ENCODE results near the gene PRSS2.

The PRSS2 gene

DNA sequence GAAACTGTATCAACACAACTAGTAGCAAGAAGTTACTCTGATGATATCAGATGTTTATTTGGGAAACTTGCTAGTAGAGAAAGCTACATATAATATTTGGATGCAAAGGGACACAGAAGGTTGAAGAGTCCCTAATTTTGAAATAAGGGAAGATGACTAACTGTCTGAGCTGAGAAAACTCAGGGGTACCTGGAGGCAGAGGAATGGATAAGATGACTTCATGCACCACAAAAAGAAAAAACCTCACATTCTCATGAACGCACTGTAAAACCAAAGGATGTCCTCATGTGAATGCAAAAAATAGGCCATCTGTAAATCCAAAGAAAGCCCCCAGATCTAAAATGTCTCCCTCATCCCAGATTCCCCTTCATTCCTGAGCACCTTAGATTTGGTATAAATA is 29.3 kb downstream of the PRSS2 start:
- no peak for DNase-seq (ENCODE audit: low read depth in 3 of 3, low spot score in 1 of 3)

DNA sequence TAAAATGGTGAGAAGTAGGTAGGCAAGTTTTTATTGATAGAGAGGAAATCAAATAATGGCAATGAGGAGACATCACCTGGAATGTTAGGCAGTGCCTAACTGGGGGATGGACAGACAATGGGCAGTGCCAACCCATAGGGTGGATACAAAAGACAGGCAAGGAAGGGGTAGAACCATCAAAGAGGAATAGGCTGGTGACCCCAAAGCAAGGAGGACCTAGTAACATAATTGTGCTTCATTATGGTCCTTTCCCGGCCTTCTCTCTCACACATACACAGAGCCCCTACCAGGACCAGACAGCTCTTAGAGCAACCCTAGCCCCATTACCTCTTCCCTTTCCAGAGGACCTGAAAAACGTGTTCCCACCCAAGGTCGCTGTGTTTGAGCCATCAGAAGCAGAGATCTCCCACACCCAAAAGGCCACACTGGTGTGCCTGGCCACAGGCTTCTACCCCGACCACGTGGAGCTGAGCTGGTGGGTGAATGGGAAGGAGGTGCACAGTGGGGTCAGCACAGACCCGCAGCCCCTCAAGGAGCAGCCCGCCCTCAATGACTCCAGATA is 30.0 kb downstream of the PRSS2 start:
- DNase-seq (ENCODE audit: low read depth in 3 of 3, low spot score in 1 of 3), result no peak

DNA sequence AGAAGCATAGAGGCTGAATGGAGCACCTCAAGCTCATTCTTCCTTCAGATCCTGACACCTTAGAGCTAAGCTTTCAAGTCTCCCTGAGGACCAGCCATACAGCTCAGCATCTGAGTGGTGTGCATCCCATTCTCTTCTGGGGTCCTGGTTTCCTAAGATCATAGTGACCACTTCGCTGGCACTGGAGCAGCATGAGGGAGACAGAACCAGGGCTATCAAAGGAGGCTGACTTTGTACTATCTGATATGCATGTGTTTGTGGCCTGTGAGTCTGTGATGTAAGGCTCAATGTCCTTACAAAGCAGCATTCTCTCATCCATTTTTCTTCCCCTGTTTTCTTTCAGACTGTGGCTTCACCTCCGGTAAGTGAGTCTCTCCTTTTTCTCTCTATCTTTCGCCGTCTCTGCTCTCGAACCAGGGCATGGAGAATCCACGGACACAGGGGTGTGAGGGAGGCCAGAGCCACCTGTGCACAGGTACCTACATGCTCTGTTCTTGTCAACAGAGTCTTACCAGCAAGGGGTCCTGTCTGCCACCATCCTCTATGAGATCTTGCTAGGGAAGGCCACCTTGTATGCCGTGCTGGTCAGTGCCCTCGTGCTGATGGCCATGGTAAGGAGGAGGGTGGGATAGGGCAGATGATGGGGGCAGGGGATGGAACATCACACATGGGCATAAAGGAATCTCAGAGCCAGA is 31.0 kb downstream of the PRSS2 start:
- DNase-seq (ENCODE audit: low read depth in 3 of 3, low spot score in 1 of 3), result no peak

DNA sequence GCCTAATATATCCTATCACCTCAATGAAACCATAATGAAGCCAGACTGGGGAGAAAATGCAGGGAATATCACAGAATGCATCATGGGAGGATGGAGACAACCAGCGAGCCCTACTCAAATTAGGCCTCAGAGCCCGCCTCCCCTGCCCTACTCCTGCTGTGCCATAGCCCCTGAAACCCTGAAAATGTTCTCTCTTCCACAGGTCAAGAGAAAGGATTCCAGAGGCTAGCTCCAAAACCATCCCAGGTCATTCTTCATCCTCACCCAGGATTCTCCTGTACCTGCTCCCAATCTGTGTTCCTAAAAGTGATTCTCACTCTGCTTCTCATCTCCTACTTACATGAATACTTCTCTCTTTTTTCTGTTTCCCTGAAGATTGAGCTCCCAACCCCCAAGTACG is 31.5 kb downstream of the PRSS2 start:
- DNase-seq (ENCODE audit: low read depth in 3 of 3, low spot score in 1 of 3), result no peak

DNA sequence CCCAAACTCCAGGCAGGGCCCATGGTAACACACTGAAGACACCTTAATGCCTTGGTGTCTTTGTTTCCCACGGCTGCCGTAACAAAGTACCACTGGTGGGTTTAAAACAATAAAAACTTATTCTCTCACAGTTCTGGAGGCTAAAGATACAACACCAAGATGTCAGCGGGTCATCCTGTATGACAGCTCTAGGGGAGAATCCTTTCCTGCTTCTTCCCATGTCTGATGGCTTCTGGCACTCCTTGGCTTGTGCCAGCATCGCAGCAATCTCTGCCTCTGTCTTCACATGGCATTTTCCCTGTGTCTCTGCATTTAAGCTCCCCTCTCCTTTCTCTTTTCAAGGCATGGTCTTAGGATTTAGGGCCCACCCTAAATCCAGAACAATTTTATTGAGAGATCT is 33.1 kb downstream of the PRSS2 start:
- no peak for DNase-seq (ENCODE audit: low read depth in 3 of 3, low spot score in 1 of 3)

DNA sequence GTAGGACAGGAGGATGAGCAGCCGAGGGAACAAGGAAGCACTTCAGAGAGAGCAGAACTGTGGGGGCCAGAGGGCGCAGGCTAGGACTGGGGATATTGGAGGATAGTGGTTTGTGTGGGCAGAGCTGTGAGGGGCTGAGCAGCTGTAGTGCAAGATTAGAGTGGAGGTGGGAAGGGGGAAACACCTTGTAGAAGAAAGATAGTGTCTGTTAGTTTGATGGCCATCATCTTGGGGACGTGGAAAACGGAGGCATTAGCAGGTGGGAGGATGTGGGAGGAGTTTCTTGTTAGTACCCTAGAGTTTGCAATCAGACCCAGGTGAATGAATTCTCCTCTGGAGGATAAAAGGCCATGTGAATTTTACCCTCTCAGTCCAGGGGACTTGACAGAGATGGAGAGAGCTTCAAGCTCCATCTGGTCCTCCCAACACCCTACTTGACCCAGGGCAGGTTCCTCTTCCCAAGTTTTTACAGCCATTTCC is 34.0 kb downstream of the PRSS2 start:
- no peak for DNase-seq (ENCODE audit: low read depth in 3 of 3, low spot score in 1 of 3)

DNA sequence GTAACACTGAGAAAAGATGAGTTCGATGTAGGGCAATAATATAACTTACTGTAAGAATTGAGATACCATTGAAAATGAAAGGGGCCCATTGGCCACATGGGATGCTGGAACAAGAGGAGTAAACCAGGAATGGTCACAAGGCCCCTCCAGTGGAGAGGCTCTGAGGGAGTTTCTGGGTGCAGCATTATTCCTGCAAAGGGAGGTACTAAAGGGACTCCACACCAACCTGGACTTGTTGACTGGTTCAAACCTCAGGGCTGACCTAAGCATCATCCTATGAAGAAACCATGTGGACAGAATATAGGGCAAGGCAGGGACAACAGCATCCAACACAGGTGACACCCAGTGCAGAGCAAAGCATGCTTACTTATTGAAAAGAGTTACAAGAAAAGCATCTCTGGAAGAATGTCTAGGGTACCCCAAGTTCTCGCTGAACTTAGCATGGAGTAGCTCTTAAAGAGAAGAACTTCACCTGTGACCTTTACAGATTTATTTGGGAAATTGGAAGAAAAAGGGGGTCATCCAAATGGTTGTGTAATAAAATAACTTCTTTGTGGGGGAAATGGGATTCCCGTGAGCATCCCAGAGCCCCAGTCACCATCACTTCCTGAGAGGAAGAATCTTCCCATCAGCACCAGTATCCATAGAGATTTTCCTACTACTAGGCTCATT is 34.7 kb downstream of the PRSS2 start:
- no peak for DNase-seq (ENCODE audit: low read depth in 3 of 3, low spot score in 1 of 3)

DNA sequence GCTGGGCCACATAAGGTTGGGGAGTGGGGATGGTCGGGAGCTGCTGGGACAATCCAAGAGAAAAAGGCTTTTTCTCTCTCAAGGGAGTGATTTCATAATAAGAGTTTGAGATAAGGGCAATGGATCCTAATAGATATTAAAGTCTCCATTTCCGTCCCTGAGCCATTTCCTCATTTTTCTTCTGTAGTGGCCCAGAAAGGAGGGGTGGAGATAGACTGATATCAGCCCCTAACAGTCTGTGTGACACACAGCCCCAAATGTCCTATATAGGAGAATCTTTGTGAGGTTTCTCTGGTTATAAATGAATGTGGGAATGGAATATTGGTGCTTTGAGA is 35.2 kb downstream of the PRSS2 start:
- no peak for DNase-seq (ENCODE audit: low read depth in 3 of 3, low spot score in 1 of 3)

DNA sequence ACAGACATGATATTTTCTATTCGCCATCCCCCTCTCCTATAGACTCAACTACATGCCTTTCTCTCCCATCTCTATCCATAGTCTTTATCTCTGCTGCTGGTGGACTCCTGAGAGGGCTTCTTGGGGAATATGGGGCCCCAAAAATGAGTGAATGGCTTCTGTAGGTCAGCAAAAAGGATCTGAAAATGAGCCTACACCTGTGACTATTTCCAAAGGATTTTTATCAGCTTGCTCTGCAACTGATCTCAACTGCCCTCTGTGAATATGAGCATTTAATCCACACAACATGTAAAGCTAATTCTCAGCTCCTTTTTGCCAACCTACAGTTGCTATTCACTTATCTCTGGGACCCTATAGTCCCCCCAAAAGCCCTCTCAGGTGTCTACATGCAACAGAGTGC is 36.2 kb downstream of the PRSS2 start:
- no peak for DNase-seq (ENCODE audit: low read depth in 3 of 3, low spot score in 1 of 3)

DNA sequence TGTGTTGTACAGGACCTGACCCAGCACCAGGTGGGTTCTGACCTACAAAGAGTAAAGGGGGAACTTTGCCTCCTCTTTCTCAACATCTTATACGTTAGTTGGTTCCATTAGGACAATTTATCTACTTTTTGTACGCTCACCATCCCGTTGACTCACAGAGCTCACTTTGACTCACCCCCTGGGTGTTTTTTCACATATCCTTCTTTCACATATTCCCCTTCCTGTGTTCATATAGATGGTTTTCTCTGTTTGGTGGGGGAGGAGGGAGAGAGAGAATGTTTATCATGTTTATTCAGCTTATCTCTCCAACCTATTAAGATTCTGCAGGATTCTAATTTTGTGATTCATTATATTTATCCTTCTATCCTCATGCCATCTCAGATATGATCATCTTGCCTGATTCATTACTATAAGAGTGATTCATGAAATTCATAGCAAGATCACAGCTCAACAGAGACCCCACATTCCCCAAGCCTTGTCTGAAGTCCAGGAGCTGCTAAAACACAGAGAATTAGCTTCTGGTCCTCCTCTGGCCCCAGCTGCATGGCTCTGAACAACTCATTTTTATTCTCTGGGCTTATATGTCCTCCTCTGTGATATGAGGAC is 37.2 kb downstream of the PRSS2 start:
- no peak for DNase-seq (ENCODE audit: low read depth in 3 of 3, low spot score in 1 of 3)

DNA sequence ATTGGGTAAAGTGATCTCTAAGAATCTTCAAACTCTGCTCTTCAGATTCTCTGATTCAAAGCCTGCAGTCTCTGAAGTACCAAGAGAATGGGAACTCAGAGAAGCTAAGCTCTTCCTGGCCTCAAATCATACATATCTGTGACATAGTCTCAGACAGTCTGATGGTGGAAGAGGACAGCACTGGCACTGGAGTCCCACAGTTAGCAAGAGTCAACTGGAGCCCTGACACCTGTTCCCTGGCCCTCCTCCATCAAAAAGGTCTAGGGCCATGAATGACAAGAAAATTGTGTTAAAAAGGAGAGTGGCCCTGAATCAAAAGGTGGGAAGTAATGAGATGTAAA is 37.7 kb downstream of the PRSS2 start:
- no peak for DNase-seq (ENCODE audit: low read depth in 3 of 3, low spot score in 1 of 3)

DNA sequence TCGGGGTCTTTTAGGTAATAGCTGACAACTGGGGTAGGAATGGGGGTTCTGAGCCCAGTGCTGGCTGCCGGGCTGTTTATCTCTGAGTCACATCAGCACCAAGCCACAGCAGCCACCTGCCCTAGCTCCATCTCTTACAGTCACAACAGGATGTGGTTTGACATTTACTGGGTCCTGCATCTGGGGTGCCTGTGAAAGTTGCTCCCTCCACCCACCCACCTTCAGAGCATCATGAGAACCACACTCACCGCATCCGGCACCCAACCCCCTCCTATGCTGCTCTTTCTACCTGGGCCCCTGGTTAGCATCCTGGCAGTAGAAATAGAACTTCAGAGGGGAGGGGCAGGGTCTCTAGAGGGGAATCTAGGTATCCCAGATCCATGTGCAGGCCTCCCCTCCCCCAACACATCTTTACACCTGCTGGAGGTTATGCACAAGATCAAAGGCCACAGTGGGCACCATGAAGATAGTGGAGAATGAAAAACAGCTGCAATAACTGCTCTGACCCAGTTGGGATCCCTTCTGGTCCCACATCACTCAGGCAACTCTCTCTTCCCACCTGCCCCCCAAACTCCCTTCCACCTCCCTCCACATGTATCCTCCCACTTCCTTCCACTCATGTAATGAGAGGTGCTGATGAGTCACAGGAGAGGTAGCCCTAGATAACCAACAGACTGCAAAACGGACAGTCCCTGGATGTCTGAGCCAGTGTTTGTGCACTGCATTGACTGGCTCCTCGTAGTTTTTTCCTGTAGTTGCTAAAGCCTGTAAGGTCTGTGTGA is 38.2 kb downstream of the PRSS2 start:
- peak; percentile 80 to 92 (median 89) for DNase-seq (ENCODE audit: low read depth in 3 of 3, low spot score in 1 of 3)

DNA sequence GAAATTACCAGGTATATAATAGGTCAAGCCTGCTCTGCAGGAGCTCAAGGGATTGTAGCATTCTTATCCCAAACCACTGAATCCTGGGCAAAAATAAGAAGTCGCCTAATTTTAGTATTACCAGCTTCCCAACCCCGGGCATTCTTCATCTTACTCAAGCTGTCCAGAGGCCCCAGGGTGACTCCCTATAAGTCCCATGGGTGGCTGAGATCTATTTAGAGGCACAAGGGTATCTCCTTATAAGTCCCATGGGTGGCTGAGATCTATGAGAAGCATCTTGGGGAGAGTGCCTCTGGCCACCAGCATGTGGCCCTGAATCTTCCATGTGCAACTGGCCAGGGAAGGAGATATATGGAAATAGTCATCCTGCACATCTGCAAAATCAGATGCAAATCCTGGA is 38.9 kb downstream of the PRSS2 start:
- no peak for DNase-seq (ENCODE audit: low read depth in 3 of 3, low spot score in 1 of 3)

DNA sequence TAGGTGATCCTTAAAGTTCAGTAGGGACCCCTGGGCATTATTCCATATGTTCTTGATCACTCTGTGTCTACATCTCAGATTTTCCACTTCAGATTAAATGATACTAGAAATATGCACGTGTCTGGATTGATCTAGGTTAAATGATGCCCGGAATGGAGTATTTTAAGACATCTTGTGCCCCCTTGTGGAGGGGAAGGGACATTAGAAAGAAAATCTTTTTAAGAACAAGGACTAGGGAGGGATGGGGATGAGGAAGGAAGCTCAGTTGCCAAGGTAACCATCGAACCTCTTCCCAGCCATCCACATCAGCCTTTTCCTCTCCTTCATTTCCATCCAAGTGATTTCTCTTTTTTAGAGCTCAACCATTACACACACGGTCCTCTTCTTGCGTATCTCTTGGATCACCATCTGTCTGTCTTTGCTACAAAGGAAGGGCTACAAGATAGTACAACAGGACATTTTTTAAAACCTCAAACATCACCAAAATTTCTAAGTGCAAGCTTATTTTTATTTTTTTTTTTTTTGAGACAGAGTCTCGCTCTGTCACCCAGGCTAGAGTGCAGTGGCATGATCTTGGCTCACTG is 40.5 kb downstream of the PRSS2 start:
- no peak for DNase-seq (ENCODE audit: low read depth in 3 of 3, low spot score in 1 of 3)

DNA sequence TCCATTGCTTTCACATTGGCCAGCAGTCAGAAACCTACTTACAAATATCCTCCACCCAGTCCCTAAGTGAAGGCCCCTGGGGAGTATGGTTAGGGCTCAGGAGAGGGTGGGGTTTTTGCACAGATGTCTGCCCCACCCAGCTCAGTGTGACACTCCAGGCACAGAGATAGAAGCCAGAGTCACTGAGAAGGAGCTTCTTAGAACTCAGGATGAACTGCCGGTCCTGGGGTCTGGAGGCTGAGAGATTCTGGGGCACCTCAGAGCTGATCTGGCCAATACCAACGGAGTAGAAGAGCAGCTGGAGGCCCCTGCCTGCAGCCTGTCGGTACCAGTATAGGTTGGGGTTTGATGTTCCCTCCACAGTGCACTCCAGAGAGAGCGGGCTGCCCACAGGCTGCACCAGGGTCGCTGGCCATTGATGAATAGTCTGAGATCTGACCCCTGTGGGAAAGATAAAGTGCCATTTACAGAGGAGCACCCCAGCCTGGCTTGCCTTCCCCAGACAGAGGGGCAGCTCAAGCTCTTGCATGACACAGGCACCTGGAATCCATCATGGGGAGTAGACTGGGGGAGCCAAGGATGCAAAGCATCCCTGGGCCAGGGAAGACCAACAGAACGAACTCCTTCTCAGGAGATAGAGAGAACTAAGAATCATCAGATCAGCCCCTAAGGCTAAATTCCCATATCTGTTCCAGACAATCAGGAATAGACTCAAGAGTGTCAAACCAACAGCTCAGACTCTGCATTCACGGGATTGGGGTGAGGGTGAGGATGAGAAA is 41.9 kb downstream of the PRSS2 start:
- DNase-seq (ENCODE audit: low read depth in 3 of 3, low spot score in 1 of 3), result no peak

DNA sequence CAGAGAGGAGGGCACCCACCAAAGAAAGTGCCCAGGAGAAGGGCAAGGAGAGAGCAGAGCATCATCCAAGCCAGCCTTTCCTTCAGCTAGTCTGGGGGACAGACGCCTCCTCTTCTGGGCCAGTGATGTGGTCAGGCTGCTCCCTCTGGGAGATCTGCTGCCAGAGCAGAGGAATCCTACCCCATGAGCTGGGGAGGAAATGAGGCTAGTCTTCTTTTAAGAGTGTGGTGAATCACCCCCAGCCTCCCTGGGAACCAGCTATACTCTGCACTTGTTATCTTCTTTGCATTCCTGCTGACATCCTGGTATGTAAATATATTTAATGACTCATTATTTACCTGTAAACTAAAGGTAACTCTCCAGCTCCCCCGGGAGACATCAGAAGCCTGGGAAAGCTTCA is 42.5 kb downstream of the PRSS2 start:
- DNase-seq (ENCODE audit: low read depth in 3 of 3, low spot score in 1 of 3), result no peak

DNA sequence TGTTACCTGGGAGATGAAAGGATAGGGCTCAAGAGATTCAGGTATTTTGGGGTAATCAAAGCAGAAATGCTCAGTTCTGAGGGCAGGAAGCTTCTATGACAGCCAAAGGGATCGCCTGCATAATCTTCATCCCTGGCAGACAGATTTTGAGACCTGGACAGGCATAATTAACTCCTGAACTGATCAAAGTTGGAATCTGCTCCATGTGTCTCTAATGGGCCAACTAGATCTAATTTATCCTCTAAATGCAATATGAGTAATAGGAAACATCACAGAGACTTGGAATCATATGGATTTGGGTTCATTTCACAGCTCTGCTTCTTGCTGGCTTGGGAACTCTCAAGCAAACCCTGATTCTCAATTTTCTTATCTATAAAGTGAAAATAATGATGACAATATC is 42.9 kb downstream of the PRSS2 start:
- DNase-seq (ENCODE audit: low read depth in 3 of 3, low spot score in 1 of 3), result no peak

DNA sequence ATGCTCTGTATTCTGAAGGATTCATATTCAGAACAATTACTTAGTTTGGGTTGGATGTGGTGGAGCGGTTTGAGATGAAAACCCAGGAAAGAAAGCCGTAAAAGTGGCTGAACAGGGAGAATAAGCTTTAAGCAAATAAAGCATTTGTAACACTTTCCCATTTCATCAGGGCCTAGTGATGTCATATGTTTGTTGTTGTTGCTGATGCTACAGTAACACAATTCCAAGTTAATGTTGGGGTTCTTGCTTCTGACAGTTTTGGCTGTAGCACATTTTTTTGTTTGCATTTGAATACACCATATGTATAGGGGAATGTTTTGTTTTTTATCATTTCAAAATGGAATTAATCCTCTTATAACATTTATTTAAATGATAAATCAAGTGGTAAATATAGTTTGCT is 43.7 kb downstream of the PRSS2 start:
- DNase-seq (ENCODE audit: low read depth in 3 of 3, low spot score in 1 of 3), result no peak

DNA sequence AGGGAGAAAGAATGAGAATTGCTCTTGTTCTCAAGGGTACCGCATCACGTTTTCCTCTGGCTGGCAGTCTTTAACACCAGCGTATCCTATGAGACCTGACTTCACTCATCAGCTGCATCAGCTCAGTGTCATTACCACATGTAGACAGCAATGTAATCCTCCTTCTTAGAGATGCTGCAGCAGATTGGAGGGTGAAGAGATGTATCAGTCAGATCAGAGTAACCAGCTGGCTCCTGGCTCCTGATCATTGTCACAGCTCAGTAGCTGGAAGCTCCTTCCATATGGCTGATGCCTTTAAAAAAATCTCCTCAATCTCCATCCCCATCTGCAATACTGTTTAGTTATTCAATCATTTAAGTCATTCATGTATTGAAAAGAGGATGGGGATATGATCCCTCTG is 44.4 kb downstream of the PRSS2 start:
- no peak for DNase-seq (ENCODE audit: low read depth in 3 of 3, low spot score in 1 of 3)

DNA sequence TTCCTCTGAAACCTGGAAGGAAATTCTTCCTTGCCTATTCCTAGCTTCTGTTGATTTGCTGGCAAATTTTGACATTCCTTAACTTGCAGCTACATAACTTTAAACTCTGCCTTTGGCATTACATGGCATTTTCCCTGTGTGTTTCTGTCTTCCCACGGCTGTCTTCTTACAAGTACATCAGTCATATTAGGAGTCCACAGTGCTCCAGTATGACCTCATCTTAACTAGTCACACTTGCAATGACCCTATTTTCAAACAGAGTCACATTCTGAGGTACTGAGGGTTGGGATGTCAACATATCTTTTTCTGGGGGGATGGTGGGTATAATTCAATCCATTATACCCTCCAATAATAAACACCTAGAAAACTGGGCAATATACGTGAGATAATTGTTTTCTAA is 46.7 kb downstream of the PRSS2 start:
- DNase-seq (ENCODE audit: low read depth in 3 of 3, low spot score in 1 of 3), result no peak

DNA sequence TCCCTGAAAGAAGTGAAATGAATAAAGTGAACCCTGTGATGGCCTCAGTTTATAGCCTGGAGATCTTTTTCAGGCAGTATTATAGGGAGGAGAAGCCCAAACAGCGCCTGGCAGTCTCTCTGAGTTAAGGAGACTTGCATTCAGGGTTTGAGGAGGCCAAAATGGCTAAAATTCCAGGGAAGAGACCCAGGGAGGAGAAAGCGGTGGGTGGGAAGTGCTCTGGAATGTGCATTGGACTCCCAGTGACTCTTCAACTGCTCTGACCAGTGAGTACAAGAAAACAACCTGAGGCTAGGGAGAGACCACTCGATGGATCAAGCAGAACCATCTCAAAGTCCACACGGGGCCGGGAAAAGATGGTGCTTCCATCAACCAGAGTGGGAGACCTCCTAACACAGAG is 48.8 kb downstream of the PRSS2 start:
- no peak for DNase-seq (ENCODE audit: low read depth in 3 of 3, low spot score in 1 of 3)

Data from stimulated activated CD4-positive, alpha-beta T cell treated with anti-CD3 and anti-CD28 coated beads, TNF-alpha, amount 100 ng/mL, for 1 hour (primary cell).